GM18526 (cell line): Measurements from ENCODE around the gene ZFAND5.

Experiments used
- POLR2A ChIP-seq: IDR thresholded peaks from 3 replicates; pipeline ENCODE4 v1.6.1; 2011; ENCODE audit not compliant: insufficient read length; ENCODE audit errors: extremely low read depth

Gene ZFAND5

GRCh38 chr9:72382405-72382804, 17.4 kb upstream of the ZFAND5 start:
- no peak for TF ChIP-seq POLR2A

- no peak for TF ChIP-seq POLR2A
Measured at GRCh38 chr9:72377041-72377440, 12.0 kb upstream of the ZFAND5 start.

- TF ChIP-seq POLR2A: no peak
Measured at GRCh38 chr9:72371151-72371550, 6.1 kb upstream of the ZFAND5 start.

- TF ChIP-seq POLR2A: no peak
Measured at GRCh38 chr9:72365525-72366256, 683 bp upstream of the ZFAND5 start.

- TF ChIP-seq POLR2A: peak; percentile 28
Measured at GRCh38 chr9:72363908-72364678, 915 bp downstream of the ZFAND5 start.

GRCh38 chr9:72363236-72363635, 1.8 kb downstream of the ZFAND5 start:
- no peak for TF ChIP-seq POLR2A

GRCh38 chr9:72362680-72363139, 2.3 kb downstream of the ZFAND5 start:
- no peak for TF ChIP-seq POLR2A

- no peak for TF ChIP-seq POLR2A
Measured at GRCh38 chr9:72362118-72362531, 2.9 kb downstream of the ZFAND5 start.

- no peak for TF ChIP-seq POLR2A
Measured at GRCh38 chr9:72361217-72361616, 3.8 kb downstream of the ZFAND5 start.

GRCh38 chr9:72360324-72360723, 4.7 kb downstream of the ZFAND5 start:
- no peak for TF ChIP-seq POLR2A

- TF ChIP-seq POLR2A: no peak
Measured at GRCh38 chr9:72356041-72356582, 8.9 kb downstream of the ZFAND5 start.

- no peak for TF ChIP-seq POLR2A
Measured at GRCh38 chr9:72355153-72355552, 9.9 kb downstream of the ZFAND5 start.

GRCh38 chr9:72354704-72355103, 10.3 kb downstream of the ZFAND5 start:
- no peak for TF ChIP-seq POLR2A

- TF ChIP-seq POLR2A: no peak
Measured at GRCh38 chr9:72353455-72354116, 11.4 kb downstream of the ZFAND5 start.

- no peak for TF ChIP-seq POLR2A
Measured at GRCh38 chr9:72352911-72353388, 12.1 kb downstream of the ZFAND5 start.
